HG02884 (cell line): ENCODE results near the gene GDPD5.

Experiments
- ATAC-seq: cut with Tn5 transposase; IDR thresholded peaks from one replicate; pipeline ENCODE4 v1.9.1; 2021; ENCODE audit warnings: mild to moderate bottlenecking, moderate library complexity; ENCODE audit not compliant: unreplicated experiment

Gene GDPD5

DNA sequence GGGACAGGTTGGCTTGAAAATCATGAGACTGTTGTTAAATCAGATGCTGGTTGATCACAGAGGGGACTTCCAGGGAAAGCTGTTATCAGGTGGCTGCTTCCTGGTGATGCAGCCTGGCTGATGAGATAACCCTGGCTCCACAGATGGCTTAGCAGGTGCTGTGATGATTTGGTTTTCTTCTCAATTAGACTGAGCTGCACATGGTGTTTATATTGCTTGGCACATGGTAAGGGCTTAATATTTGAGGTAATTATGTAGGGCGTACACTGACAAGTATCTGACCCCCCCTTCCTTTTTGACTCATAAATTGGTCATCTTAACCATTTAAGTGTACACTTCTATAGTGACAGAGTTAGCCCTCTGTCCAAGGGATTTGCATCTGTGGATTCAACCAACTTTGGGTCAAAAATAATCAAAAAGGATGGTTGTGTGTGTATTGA is 119.4 kb downstream of the GDPD5 start:
- no peak for ATAC-seq

DNA sequence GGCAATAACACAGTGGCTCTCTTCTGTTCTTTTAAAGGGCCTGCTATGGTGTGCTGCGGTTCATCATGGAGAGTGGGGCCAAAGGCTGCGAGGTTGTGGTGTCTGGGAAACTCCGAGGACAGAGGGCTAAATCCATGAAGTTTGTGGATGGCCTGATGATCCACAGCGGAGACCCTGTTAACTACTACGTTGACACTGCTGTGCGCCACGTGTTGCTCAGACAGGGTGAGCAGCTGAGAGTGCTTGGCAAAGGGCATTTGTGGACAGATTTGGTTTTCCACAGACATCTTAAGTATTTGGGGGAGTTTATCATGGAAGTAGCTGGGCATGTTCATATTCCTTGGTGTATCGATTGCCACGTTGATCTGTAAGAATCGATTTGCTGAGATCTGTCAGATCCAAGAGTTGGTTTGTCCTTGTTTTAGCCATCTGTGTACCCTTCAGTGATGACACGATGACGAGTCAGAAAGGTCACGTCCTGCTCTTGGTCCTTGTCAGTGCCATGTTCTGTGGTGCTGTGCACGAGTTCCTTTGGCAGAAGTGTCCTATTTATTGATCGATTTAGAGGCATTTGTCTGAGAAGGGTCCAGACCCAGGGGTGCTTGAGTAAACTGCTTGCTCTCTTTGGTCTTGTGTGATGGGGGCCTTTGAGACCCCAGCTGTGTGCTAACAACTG is 121.6 kb downstream of the GDPD5 start:
- no peak for ATAC-seq

DNA sequence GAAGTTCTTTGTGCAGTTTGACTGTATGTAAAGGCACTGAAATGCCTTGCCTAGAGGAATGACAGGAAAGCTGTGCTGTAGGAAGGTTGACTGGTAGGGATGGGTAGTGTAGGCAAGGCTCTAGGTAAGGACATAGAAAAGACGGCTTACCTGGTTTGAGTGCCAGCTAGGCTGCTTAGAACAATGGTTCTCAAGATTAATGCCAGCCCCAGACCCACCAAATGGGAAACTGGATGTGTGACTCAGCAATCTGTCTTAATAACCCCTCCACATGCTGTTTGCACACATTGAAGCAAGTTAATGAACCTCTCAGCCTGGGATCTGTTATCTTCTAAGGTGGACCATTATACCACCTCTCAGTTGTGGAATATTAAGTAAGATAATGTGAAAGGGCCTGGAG is 122.7 kb downstream of the GDPD5 start:
- no peak for ATAC-seq

DNA sequence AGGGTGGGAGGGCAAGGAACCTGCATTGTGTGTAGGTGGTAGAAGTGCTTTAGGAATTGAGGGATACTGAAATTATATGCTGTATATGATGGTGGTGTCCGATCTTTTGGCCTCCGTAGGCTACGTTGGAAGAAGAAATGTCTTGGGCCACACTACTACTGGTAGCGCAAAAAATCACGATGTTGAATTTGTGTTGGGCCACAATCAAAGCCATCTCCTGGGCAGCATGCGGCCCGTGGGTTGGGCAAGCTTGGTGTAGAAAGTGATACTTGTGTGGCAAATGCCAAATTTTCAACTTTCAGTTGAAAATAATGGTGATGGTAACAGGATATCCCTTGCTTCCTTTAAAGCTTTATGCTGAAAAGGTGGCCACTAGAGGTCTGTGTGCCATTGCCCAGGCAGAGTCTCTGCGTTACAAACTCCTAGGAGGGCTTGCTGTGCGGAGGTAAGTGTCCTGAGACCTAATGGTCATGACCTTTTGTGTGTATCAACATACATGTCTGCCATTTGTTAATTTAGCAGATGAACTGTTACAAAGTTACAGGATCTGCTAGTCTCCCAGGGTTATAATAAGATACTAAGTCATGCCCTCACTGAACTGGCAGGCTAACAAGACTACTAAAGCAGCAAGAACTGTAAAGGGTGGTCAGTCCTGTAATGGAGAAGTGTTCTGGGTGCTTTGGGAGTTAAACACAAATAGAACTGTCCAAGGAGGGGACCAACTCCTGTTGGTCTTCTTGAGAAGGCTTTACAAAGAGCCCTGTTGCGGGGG is 123.6 kb downstream of the GDPD5 start:
- ATAC-seq, result no peak

DNA sequence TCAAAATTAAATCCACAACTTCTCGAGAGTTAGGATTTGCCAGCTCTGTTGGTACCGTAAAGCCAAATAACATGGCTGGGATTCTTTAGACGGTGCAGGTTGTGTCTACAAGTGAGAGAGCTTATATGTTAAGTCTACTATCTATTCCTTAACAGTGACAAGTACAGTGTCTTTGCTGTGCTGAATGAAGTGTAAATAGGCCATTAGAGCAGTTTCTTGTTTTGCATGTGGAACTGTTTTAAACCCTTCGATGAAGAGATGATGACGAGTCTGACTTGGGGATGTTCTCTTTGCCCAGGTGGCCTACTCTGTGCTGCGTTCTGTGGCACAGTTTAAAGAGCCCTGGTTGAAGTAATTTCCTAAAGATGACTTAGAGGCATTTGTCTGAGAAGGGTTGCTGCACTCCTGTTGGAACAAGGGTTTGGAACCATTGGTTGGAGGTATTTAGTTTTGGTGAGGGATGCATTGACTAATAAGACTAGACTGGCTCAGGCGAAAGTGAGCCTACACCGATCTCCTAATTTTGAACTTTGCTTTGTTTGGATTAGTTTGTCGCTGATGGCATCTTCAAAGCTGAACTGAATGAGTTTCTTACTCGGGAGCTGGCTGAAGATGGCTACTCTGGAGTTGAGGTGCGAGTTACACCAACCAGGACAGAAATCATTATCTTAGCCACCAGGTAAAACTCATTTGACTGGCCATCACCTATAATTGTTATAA is 125.4 kb downstream of the GDPD5 start:
- no peak for ATAC-seq

DNA sequence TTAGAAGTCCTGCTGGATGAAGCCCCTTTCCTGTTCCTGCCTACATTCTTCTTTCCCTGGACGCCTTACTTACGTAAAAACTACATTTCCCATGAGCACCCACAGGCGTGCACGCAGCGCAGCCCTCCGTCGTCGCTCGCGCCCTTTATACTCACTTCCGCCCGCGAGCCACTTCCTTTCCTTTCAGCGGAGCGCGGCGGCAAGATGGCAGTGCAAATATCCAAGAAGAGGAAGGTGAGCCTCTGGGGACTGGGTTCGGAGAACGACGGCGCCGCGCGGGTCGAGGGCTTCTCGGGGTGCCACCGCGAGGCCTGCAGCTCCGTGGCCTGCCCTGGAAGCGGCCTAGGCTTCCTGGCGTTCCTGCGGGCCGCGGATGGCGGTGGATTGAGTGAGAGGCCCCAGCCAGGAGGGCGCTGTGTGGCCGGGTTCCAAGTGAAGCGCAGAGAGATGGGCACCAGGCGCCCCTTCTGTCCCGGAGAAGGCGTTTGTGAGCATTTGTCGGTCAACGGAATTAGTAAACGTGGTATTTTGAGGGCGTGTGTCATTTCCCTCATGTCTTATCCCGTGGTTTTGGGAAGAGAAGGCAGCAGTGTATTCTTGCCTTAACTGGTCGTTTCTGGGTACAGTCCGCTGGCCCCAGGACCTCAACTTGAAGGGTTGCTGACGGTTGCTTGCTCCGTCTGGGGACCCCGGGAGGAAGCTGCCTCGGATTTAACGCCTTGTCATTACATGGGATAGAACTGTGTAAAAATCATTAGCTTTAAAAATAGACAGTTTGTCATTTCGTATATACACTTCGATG is 126.2 kb downstream of the GDPD5 start, which contains the start of gene RPS3:
Gene RPS3, plus strand, starts transcription at position 175 of the 802 bp plus-strand sequence. Its CDS starts 30 bp downstream, at position 205.
- ATAC-seq, result peak; percentile 89

DNA sequence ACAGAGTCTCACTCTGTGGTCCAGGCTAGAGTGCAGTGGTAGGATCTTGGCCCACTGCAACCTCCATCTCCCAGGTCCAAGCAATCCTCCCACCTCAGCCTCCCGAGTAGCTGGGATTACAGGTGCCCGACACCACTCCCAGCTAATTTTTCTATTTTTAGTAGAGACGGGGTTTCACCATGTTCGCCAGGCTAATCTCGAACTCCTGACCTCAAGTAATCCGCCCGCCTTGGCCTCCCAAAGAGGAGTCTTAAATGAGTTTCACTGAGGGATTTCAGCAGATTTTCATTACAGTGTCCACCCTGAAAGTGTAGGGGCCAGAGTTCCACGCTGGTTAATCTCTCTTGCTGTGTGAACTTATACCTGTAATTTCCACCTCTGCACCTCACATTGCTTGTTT is 126.8 kb downstream of the GDPD5 start:
- ATAC-seq, result no peak

DNA sequence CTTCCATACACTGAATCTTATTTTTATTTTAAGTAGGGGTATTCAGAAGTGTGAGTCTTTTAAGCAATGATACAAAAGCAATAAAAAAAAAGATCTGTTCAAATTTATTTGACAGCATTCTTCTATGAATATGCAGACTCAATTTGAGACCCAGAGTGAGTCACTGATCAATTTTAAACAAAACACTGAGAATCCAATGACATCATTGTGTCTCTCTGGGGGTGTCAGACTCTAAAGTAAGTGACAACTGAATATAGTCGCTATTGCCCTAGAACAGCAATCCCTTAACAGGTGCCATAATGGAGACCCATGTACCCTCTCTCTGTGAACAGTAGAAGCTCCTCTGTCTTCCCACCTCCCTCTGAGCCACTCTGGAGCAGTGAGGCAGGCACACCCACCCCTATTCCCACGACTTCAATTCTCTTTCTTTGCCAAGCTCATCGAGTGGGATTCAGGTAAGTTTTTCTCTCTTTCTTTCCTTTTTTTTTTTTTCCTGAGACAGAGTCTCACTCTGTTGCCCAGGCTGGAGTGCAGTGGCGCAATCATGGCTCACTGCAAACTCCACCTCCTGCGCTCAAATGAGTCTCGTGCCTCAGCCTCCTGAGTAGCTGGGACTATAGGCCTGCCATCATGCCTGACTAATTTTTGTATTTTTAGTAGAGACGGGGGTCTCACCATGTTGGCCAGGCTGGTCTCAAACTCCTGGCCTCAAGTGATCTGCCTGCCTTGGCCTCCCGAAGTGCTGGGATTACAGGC is 131.5 kb downstream of the GDPD5 start:
- ATAC-seq, result no peak

DNA sequence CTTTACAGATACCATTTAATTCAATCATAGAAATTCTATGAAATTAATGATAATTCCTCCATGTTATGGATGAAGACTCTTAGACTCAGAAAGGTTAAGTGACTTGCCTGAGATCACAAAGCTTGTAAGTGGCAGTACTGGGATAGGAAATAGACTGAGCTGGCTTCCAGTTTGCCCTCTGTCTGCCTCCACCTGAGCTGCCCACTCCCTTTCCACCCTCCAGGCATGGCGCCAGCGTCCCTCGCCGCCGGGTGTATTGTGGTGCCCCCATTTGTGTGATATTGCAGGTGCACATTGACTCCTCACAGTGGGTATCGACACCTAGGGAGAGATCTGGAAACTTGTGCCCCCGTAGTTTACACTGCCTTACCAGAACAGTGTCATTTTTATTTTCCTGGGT is 135.8 kb downstream of the GDPD5 start:
- no peak for ATAC-seq

DNA sequence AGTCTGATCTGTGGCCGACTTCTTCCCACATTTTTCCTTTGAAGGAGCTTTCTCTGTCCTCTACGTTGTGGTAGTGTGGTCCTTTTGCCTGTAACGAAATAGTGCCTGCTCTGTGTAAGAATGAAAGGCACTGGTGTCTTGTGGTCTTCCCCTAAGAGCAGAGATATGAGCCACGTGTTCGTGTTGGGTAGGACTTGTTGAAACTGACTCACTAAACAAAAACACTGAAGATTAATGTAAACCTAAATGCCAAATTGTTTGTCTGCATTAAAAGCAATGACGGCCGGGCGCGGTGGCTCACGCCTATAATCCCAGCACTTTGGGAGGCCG is 136.5 kb downstream of the GDPD5 start:
- ATAC-seq, result no peak

DNA sequence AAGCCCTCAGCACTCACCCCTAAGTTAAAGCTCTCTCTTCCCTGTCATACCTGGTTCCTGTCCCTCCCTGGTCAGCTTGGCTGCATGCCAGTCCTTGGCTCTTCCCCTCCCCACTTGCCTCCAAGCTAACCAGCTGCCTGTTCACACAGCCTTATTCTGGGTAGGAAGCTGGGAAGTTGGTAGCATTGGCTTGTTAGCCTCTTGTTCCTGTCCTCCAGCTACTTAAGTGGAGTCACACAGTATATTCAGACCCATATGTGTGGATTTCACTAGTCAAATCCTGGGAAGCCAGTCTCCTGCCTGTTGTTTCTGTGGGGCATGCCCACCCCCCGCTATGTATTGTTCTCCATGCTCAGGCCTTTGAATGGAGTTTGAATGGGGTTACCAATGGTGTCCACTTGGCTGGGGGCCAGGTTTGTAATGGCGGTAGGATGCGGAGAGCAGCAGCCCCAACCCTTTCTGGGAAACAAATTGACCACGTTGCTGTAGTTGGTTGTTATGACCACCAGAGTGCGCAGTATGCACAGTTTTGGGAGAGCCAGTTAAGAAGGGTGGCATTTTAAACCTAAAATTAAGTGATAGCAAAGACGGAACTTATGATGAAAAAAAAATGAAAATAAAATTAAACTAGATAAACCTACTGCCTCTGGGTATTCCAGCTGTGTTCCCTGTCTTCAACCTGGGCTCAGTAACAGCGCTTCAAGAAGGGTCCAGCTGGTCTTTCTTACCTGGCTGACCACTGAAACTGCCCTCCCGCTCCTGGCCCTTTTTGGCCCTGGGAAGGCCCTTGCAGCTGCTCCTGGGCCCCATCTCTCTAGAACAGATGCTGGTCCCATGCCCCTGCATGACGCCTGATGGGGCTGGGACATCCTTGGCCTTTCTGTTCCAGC is 137.1 kb downstream of the GDPD5 start:
- ATAC-seq, result no peak

DNA sequence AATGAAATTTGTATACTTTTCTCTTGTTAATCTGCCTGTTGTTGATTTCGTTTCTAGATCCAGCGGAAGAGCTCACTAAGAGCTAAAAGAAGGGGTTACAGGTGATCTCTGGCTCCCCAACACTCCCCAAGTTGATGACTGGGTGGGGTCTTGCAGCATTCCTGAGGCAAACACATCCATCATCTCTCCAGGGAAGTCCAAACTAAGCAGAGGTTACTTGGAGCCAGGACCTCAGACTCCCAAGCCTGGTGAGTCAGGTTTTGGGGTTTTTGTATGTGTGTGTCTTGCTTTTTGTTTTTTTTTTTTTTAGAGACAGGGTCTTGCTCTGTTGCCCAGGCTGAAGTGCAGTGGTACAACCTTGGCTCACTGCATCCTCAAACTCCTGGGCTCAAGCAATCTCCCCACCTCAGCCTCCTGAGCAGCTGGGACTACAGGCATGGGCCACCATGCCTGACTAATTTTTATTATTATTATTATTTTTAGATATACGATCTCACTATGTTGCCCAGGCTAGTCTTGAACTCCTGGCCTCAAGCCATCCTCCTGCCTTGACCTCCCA is 137.9 kb downstream of the GDPD5 start:
- ATAC-seq, result no peak

DNA sequence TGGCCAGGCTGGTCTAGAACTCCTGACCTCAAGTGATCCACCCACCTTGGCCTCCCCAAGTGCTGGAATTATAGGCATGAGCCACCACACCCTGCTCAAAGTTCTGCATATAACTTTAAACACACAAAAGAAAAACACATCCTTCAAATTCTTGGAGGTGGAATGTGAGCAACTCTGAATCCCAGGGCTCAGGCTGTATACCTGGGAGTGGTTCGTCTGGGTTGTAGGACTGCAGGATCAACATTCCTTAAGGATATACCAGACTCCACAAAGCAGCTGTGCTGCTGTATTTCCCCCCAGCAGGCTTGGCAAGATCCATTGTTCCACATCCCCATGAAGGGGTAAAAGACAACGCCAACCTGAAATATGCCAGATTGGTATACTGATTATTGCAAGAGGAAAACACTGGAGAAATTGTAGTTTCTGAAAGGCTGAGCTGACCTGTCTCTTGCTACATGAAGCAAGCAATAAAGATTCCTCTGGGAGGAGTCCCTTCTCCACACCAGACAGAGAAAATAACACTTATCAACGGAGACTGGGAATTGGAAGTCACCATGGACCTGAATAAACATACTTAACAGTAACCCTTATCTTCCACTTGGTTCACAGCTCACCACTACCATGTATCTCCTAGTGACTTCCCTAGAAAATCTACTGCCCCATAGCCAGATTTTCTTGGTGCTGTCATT is 138.7 kb downstream of the GDPD5 start:
- no peak for ATAC-seq
